GM18519 (cell line): Measurements from ENCODE around the gene LSMEM2.
"Not testable (repeated sequence)": the region's sequence is repeated elsewhere in the genome, so short reads cannot be mapped to it uniquely, and the experiment has no call there.

Experiments
- ATAC-seq: cut with Tn5 transposase; IDR thresholded peaks from one replicate; pipeline ENCODE4 v1.9.1; 2021; ENCODE audit warnings: mild to moderate bottlenecking, moderate library complexity; ENCODE audit not compliant: unreplicated experiment, low FRiP score

LSMEM2 gene

DNA sequence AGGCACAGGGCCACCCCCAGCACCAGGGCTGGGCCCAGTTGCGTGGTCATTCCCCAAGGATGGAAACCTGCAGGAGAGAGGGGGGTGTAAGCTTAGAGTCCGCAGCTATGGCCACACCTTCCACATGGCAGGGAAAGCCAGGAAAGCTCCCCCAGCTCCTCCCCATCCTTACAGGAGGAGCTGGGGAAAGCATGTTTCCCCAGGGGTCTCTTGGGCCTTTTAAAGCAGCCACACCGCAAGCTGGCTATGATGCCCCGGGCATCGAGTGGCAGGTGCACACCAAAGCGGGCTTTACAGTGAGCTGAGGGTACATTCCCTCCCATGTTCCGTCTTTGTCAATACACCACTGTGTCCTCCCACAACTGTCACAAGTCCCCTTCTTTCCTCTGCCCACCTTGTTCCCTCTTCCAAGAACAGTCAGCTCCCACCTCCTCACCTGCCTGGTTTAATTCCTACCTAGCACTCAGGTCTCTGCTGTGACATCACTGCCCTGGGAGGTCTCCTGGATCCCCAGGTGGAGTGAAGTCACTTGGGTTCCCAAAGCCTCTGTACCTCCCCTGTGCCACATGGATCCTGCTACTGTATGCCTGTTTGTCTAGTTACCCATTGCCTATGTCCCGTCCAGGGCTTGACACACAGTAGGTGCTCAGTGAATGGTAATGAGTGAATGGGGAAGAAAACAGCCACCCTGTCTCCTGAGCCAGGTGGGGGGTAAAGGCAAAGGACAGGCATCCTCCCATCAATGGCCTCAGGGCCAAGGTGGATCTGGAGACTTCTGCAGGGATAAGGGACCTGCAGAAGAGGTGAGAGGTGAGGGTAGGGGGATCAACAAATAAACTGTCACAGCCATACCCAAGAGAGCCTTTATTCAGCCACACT, 16.9 kb downstream of the LSMEM2 start:
- no peak for ATAC-seq

DNA sequence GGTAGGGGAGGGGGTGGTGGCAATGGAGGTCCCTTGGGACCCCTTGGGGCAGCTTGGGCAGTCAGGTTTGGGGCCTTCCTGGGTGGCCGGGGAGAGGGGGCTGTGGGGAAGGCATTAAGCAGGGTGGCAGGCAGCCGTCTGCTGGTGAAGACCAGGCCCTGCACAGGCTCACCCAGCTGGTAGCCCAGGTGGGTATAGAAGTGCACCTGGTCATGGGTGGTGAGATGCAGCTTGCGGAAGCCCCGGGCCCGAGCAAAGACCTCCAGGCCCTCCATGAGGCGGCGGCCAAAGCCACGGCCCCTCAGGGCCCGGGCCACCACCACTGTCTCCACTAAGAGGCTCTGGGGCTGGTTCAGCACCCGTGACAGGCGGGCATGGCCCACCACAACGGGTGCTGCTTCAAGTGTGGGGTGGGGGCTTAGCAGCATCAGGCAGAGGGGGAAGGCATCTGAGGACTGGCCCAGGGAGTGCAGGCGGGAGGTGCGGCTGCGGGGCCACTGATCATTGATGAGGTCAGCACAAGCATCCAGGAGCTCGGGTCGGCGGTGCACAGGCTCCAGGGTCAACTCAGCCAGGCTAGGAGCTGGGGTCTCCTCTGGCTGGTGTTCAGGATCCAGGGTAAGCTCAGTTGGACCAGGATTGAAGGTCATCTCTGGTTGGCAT, 18.0 kb downstream of the LSMEM2 start:
- ATAC-seq, result no peak

DNA sequence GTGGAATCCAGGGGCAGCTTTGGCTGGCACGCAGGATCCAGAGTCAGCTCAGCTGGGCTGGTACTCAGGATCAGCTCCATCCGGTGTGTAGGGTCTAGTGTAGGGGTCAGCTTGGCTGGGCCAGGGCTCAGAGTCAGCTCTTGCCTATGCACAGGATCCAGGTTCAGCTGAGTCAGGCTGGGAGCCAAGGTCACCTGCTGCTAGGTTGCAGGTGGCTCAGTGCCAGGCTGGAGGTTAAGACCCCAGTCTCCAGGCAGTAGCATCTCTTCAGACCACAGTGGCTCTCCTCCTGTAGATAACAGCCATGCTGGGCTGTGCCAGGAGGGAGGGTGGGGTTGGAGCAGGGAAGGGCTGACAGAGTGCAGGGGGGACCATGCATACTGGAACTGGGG, 18.5 kb downstream of the LSMEM2 start:
- no peak for ATAC-seq

DNA sequence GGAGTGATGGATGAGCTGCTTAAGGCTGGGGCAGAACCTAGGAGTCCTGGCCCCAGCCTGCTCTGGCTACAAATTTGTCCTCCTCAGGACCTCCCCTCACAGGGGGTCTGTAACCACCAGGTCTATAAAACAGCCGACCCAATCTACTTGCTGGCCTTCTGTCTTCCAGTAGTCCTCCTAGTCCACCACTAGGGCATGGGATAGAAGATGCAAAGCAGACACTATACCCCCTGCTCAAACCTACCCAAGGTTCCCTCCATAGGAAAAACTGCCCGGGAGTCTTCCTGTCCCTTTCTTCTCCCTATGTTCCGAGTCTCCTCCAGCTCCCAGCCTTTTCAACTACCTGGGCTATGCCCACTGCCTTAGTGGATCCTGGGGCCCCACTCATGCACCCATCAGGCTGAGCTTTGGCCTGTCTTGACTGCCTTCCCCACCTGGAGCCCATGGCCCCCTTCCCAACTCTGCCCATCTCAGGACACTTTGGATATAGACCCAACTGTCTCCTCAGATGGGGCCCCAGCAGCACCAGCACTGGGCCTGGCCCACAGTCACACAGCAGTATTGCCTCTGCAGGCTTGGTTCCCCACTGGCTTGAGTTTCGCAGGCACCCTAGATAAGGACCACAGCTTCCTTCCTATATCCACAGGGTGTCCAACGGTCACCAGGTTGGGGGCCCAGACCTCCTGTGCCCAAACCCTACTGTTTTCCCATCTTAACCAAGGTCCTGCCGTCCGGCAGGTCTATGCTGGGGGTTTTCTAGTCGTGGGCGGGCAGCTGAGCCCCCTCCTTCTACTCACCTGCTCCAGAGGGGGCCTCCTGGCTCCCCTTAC, 19.2 kb downstream of the LSMEM2 start:
- ATAC-seq, result no peak

DNA sequence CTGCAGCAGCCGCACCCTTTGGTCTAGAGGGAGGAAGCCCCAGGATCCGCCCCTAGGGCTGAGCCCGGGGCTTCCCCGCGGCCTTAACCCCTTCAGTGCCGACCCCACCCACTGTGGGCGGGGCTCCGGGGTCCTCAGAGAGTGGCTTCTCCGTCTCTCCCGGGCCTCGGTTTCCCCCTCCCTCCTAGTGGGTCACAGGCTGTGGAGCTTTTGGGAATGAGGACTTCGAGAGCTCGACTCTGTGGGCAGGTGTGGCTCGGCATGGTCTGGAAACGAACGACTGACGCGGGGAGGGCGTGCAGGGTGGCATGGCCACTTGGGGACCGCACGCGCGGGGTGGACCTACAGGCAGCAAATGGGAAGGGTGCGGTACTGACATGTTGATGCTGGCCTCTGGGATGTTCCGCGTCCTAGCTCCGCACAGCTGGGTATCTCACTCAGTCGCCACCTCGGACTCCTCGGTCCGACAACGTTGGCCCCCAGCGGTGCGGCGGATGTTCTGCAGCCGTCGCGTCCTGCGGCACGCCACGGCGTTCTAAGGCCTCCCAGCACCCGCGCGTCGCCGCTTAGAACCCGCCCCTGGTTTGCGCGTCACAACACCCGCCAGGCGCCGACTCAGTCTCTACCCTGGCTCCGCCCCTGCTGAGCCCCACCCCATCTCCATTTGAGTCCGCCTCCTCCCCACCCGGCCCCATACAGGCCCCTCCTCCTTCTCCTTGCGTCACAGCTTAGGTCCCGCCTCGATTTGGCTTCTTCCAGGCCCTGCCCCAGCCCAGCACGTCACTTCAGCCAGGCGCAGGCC, 20.1 kb downstream of the LSMEM2 start, which contains the start of the genes HYAL3 and NAA80:
Gene HYAL3, minus strand, starts transcription at position 570 of the 802 bp plus-strand sequence. CDS start 3,803 bp downstream, outside the sequence.
Gene NAA80, minus strand, starts transcription at position 570 of the 802 bp plus-strand sequence. CDS start 1,942 bp downstream, outside the sequence.
- peak; percentile 71 for ATAC-seq

DNA sequence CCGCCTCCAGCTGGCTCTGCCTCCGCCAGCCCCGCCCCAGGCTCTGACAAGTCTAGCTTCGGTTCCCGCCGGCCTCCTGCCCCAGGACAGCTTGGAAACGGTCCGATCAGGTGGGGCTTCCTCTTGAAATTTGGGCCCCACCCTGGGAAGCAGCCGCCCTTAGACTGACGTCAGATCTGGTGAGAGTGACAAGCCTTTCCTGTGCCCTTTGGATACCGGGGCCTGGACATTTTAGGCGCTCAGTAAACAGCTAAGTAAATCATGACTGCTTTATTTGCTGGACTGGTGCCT, 20.7 kb downstream of the LSMEM2 start:
- no peak for ATAC-seq

DNA sequence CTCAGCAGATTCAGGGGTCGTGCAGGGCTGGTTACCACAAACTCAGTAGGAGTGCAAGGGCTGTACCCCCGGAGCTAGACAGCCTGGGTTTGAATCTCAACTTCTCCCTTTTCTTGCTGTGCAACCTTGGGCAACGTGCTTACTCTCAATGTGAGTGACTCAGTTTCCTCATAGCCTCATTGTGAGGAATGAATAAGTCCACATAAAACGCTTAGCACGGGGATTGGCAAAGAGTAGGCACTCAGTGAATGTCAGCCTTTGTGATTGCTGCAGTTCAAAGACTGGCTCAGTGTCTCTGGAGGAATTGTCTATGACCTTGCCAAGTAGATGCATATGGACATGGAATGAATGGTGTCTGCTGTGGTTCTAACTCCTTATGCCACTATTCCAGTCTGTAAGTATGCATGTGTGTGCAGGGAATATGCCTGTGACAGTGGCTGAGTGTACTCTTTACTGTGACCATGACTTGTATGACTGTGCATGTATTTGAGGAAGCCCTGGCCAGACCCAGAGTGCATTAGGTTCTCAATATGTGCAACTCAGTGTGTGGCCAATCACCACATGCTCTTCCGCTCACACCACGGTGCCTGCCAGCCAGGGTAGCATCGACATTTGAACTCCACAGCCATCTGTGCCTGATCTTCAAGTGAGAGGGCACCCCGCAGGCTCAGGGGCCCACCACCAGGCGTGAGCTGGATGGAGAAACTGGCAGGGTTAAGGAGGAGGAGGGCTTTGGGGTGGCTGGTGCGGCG, 21.2 kb downstream of the LSMEM2 start:
- no peak for ATAC-seq

DNA sequence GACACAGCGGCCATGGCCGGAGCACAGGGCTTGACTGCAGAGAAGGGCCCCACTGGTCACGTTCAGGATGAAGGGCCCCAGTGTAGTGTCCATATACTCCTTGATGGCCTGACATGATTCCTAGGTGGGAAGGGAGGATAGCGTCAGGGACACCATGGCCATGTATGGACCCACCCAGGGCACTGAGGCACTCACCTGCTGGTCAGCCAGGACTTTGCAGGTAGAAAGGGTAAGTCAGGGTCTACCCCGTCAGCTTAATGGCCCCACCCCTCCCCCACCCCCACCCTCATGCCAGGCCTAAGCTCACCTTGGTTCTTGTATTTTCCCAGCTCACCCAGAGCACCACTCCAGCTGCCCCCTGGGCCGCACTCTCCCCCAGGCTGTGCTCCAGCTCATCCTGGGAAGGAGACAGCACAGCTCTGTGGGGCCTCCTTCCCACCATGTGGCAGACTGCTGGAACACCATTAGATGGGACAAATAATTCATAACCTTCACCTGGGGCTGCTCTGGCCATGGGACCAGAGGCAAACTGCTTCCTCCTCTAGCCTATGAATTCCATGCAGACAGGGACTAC, 21.9 kb downstream of the LSMEM2 start:
- no peak for ATAC-seq

DNA sequence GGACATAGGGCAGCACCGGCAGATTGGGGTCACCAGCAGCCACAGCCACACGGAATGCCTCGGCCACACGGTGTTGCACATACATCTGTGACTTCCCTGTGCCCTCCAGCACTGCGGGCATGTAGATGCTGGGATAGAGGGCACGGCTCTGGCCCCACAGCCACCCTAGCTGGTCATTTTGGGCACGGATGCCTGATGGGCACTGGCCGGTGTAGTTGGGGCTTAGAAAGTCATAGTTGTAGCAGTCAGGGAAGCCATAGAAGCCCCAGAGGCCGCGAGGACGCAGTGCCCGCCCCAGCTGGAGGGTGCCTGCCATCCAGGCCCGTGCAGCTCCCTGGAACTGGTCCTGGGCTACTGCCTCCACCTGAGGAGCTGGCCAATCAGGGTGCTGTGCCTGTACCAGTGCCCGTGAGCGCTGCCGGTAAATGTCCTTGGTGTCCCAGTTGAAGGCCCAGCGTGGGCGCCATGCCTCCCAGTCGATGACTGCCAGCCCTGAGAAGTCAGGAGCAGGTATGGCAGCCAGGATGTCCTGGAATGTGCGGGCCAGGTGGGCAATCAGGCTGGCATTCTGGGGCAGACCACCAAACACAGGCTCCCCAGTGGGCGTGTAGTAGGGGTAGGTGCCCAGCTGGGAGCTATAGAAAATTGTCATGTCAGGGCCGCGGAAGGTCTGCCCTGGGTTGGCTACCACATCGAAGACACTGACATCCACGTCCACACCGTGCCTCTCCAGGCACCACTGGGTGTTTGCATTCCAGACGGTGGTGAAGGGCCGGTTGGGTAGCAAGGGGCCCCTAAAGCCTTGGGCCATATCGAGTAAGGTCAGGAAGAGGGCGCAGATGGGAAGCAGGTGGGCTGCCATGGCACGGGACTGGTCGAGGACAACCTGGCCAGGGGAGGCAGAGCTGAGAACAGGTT, 23.5 kb downstream of the LSMEM2 start:
- no peak for ATAC-seq

DNA sequence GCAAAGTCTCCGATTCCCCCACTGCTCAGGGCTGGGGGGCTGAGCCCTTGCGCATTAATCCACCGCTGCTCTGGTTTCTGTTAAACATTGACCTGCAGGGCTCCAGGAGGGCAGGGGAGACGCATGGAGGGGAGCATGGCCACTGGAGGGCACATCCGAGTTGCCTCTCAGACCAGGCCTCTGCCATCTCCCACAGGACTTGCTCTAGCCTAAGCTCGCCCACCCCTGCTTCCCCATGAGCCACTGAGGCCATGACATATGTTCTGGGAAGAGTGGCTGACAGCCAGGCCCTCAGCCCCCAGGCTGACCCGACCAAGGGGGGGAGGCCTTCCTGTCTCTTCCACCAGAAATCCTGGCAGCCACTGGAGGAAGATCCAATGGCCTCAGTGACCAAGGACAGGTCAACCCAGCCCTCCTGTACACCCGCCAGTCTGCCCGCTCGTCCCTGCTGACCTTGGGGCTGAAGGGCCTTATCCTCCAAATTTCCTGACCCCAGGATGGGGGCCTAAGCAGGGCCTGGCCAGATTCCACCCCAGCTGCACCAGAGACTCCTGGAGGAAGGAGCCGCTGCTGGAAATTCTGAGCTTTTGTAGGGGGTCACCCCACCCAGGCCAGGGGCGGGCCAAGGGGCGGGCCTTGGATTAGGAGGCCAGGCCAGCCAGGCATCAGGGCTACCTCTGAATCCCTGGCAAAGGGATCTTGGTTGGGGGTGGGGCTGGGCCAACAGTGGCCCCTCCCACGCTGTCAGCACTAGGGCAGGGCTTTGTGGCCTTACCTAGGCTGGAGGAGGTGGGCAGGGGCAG, 24.3 kb downstream of the LSMEM2 start, which contains the start of gene HYAL1:
Gene HYAL1, minus strand, starts transcription at position 562 of the 803 bp plus-strand sequence. CDS start 618 bp downstream, outside the sequence.
- ATAC-seq, result no peak

DNA sequence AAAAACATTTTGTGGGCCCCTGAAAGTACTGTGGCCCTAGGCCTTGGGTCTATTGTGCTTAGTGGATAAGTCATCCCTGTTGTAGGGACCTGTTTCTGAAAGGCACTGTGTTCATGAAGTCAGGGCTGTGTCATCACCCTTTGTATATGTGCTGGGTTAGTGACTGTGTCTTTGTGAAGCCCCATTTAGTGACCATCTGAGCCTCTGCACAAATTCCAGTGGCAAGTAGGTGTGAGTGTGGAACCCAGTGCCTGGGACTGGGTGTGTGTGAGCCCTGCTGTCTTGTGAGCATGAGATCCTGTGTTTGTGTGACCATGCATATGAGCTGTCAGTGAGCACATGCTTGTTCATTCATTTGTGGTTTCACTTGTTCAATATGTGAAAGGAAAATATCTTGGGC, 25.7 kb downstream of the LSMEM2 start:
- ATAC-seq, result no peak

DNA sequence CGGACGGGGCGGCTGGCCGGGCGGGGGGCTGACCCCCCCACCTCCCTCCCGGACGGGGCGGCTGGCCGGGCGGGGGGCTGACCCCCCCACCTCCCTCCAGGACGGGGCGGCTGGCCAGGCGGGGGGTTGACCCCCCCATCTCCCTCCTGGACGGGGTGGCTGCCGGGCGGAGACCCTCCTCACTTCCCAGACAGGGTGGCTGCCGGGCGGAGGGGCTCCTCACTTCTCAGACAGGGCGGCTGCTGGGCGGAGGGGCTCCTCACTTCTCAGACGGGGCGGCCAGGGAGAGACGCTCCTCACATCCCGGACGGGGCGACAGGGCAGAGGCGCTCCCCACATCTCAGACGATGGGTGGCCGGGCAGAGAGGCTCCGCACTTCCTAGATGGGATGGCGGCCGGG, 33.2 kb downstream of the LSMEM2 start:
- ATAC-seq, result not testable (repeated sequence)

DNA sequence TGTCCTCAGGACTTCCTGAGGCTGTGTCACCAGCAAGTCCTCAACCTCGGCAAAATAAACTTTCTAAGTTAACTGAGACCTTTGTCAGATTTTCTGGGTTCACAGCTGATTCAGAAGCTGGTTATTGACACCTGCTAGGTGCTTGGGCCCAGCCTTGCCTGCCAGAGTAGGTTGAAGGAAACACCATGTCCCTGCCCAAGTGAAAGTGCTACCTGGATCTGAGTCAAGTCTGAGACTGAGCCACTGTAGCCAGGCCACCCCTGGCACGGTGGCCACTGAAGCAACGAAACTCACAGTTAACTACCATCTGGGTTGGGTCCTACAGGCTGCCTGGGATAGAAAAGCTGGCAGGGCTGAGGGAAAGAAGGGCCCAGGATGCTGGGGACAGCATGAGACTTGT, 35.5 kb downstream of the LSMEM2 start:
- ATAC-seq, result no peak

DNA sequence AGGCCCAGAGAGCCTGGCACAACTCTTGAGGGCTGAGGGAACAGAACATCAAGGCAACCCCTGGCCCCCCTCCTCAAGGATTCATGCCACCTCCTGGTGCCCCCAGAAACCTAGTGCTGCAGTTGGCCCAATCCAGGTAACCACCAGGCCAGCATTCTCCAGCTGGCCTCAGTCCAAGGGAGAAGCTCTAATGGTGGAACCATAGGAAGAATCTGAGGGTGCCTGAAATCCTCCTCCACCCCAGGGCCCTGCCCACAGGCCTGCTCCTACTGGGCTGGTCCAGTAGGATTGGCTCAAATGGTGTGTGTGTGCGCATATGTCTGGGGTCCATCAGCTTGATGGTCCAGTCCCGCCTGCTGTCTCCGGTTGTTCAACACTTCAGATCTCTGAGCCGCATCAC, 35.9 kb downstream of the LSMEM2 start:
- ATAC-seq, result no peak

DNA sequence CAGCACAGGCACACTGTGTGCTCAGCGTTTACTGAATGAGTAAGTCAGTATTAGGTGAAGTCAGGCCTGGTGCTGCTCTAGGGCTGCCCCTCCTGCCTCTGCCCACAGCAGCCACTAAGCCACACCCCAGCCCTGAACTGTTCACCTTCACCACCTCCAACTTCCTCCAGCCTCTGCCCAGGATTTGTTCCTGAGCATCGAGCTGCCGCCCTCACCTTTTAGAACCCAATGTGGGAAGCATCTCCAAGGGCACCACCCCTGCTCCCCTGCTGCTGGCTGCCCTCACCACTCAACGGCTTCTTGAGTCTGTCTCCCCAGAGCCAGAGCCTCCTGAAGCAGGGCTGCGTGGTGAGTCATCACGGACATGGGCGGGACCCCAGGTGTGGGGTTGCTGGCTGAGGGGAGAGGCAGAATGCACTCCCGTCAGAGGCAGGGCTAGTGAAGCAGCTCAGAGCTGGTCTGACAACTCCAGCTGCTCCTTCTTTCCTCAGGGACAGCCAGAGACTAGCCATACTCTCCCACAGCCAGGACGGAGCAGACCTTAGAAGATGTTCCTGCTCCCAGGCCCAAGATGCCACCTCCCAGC, 37.9 kb downstream of the LSMEM2 start:
- ATAC-seq, result no peak

DNA sequence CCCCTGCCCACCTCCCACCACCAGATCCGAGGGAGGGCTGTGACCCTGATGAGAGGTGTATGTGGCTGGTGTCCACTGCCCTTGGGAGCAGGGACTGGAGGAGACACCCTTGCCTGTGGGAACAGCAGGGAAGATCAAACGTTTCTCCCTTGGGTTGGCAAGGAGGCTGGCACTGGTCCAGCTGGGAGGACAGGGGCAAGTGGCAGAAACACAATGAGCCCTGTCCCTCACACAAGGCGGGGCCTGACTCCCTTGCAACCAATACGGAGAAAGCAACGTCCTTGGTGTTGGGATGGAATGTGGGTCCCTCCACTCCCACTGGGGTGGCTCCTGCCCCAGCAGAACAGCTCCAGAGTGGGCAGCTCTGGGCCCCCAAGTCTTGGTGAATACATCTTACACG, 38.4 kb downstream of the LSMEM2 start:
- no peak for ATAC-seq

DNA sequence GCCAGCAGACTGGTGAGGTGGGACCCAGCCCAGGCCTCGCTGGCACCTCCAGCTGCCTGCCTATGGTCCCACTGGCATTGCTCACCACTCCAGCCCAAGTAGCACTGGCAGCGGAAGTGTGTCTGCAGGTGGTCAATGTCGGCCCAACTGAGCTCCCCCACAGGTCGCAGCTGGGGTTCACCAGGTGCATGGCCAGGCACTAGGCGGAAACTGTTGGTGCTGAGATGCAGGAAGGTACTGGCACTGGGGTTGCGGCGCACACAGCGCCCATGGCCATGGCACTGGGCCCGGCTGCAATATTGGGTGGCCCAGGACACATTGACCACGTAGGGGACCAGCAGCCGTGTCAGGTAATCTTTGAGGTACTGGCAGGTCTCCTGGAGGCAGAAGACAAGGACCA, 39.3 kb downstream of the LSMEM2 start:
- no peak for ATAC-seq
